Activated naive CD8-positive, alpha-beta T cell treated with anti-CD3 and anti-CD28 coated beads, Interleukin-2, amount 50 U/mL, for 24 hours (primary cell): Measurements from ENCODE around the gene AP3S1.
"Not testable (repeated sequence)": the region's sequence is repeated elsewhere in the genome, so short reads cannot be mapped to it uniquely, and the experiment has no call there.

Experiments used
- ATAC-seq: fragments of 150-1000 bp; cut with Tn5 transposase; one replicate; pipeline ENCODE4 v1.10.0; 2021
- DNase-seq: peaks from one replicate; pipeline ENCODE4 v3.0.0; 2021
- H3K27ac Mint-ChIP-seq: one replicate; pipeline ENCODE4 v1.8.0; 2021; ENCODE audit warnings: mild to moderate bottlenecking, mixed read lengths
- H3K27me3 Mint-ChIP-seq: one replicate; pipeline ENCODE4 v1.8.0; 2021; ENCODE audit warnings: mixed read lengths
- H3K36me3 Mint-ChIP-seq: one replicate; pipeline ENCODE4 v1.8.0; 2021; ENCODE audit warnings: low read depth, mixed read lengths
- H3K4me1 Mint-ChIP-seq: one replicate; pipeline ENCODE4 v1.8.0; 2021; ENCODE audit warnings: mixed read lengths
- H3K4me3 Mint-ChIP-seq: one replicate; pipeline ENCODE4 v1.8.0; 2021; ENCODE audit warnings: mild to moderate bottlenecking, moderate library complexity, mixed read lengths
- H3K9me3 Mint-ChIP-seq: one replicate; pipeline ENCODE4 v1.8.0; 2021; ENCODE audit warnings: mixed read lengths

Gene AP3S1

GRCh38 chr5:115928578-115929407, 87.1 kb downstream of the AP3S1 start:
- H3K27me3 Mint-ChIP-seq, H3K4me1 Mint-ChIP-seq, DNase-seq, H3K4me3 Mint-ChIP-seq, H3K27ac Mint-ChIP-seq, ATAC-seq, H3K36me3 Mint-ChIP-seq, H3K9me3 Mint-ChIP-seq: not testable (repeated sequence)

- not testable (repeated sequence) for H3K27me3 Mint-ChIP-seq, H3K9me3 Mint-ChIP-seq, H3K4me3 Mint-ChIP-seq, ATAC-seq, H3K4me1 Mint-ChIP-seq, DNase-seq, H3K36me3 Mint-ChIP-seq, H3K27ac Mint-ChIP-seq
Observed at GRCh38 chr5:115930171-115930570, 88.4 kb downstream of the AP3S1 start.

GRCh38 chr5:115930630-115931337, 89.0 kb downstream of the AP3S1 start:
- Mint-ChIP-seq H3K9me3 (no peaks in the 10 kb centered on the region), H3K36me3 (no peaks in the 10 kb centered on the region), H3K4me3 (no peak overlapping the region), H3K27ac (no peak overlapping the region), H3K4me1 (no peaks in the 10 kb centered on the region), H3K27me3 (no peaks in the 10 kb centered on the region)
- DNase-seq (no peak), ATAC-seq (no peak)

GRCh38 chr5:115932991-115933390, 91.3 kb downstream of the AP3S1 start:
- no peaks in the 10 kb centered on the region for H3K36me3 Mint-ChIP-seq
- no peak for ATAC-seq

GRCh38 chr5:115934388-115934974, 92.7 kb downstream of the AP3S1 start:
- no peak overlapping the region for H3K4me3 Mint-ChIP-seq
- H3K9me3 Mint-ChIP-seq, result no peaks in the 10 kb centered on the region
- no peaks in the 10 kb centered on the region for H3K36me3 Mint-ChIP-seq
- no peaks in the 10 kb centered on the region for H3K4me1 Mint-ChIP-seq
- H3K27ac Mint-ChIP-seq, result no peak overlapping the region
- DNase-seq (no peak), ATAC-seq (no peak)
- H3K27me3 Mint-ChIP-seq, result no peaks in the 10 kb centered on the region

More at GRCh38 chr5:115932991-115933390, 91.3 kb downstream of the AP3S1 start:
- Mint-ChIP-seq H3K4me1 (no peaks in the 10 kb centered on the region), H3K4me3 (no peak overlapping the region), H3K9me3 (no peaks in the 10 kb centered on the region), H3K27me3 (no peaks in the 10 kb centered on the region), H3K27ac (no peak overlapping the region)
- DNase-seq, result no peak

GRCh38 chr5:115936031-115936430, 94.3 kb downstream of the AP3S1 start:
- Mint-ChIP-seq H3K9me3 (no peaks in the 10 kb centered on the region), H3K27me3 (peaks cover 2% of the 10 kb centered on the region), H3K4me3 (no peak overlapping the region), H3K4me1 (no peaks in the 10 kb centered on the region), H3K36me3 (no peaks in the 10 kb centered on the region), H3K27ac (no peak overlapping the region)
- DNase-seq, result no peak
- ATAC-seq, result no peak

- Mint-ChIP-seq H3K36me3 (no peaks in the 10 kb centered on the region), H3K4me3 (no peak overlapping the region), H3K9me3 (no peaks in the 10 kb centered on the region), H3K27me3 (peaks cover 3% of the 10 kb centered on the region), H3K27ac (no peak overlapping the region), H3K4me1 (no peaks in the 10 kb centered on the region)
- ATAC-seq, result no peak
- no peak for DNase-seq
Observed at GRCh38 chr5:115939059-115939458, 97.3 kb downstream of the AP3S1 start.

- no peak overlapping the region for H3K27ac Mint-ChIP-seq
- no peak for ATAC-seq
Observed at GRCh38 chr5:115940080-115940810, 98.5 kb downstream of the AP3S1 start.

GRCh38 chr5:115941051-115941675, 99.4 kb downstream of the AP3S1 start:
- peaks cover 3% of the 10 kb centered on the region for H3K27me3 Mint-ChIP-seq
- H3K36me3 Mint-ChIP-seq, result no peaks in the 10 kb centered on the region
- no peaks in the 10 kb centered on the region for H3K9me3 Mint-ChIP-seq
- H3K4me3 Mint-ChIP-seq, result no peak overlapping the region
- H3K4me1 Mint-ChIP-seq, result no peaks in the 10 kb centered on the region
- H3K27ac Mint-ChIP-seq, result no peak overlapping the region
- DNase-seq, result no peak
- ATAC-seq, result no peak

More at GRCh38 chr5:115940080-115940810, 98.5 kb downstream of the AP3S1 start:
- no peak overlapping the region for H3K4me3 Mint-ChIP-seq
- H3K9me3 Mint-ChIP-seq, result no peaks in the 10 kb centered on the region
- no peaks in the 10 kb centered on the region for H3K4me1 Mint-ChIP-seq
- H3K36me3 Mint-ChIP-seq, result no peaks in the 10 kb centered on the region
- H3K27me3 Mint-ChIP-seq, result peaks cover 3% of the 10 kb centered on the region
- DNase-seq, result no peak

- Mint-ChIP-seq H3K4me3 (no peak overlapping the region), H3K9me3 (no peaks in the 10 kb centered on the region), H3K36me3 (no peaks in the 10 kb centered on the region), H3K4me1 (no peaks in the 10 kb centered on the region), H3K27ac (no peak overlapping the region), H3K27me3 (peaks cover 3% of the 10 kb centered on the region)
- DNase-seq (no peak), ATAC-seq (no peak)
Observed at GRCh38 chr5:115944501-115944900, 102.8 kb downstream of the AP3S1 start.

GRCh38 chr5:115946655-115947054, 104.9 kb downstream of the AP3S1 start:
- no peaks in the 10 kb centered on the region for H3K36me3 Mint-ChIP-seq
- H3K4me3 Mint-ChIP-seq, result no peak overlapping the region
- no peak for DNase-seq
- no peak overlapping the region for H3K27ac Mint-ChIP-seq
- no peaks in the 10 kb centered on the region for H3K4me1 Mint-ChIP-seq
- ATAC-seq, result no peak
- peaks cover 4% of the 10 kb centered on the region for H3K27me3 Mint-ChIP-seq
- H3K9me3 Mint-ChIP-seq, result no peaks in the 10 kb centered on the region

- DNase-seq (no peak), ATAC-seq (no peak)
- H3K36me3 Mint-ChIP-seq, result no peaks in the 10 kb centered on the region
- no peaks in the 10 kb centered on the region for H3K4me1 Mint-ChIP-seq
- no peak overlapping the region for H3K27ac Mint-ChIP-seq
- no peak overlapping the region for H3K4me3 Mint-ChIP-seq
- peaks cover 6% of the 10 kb centered on the region for H3K27me3 Mint-ChIP-seq
- no peaks in the 10 kb centered on the region for H3K9me3 Mint-ChIP-seq
Observed at GRCh38 chr5:115947260-115947659, 105.5 kb downstream of the AP3S1 start.

- Mint-ChIP-seq H3K4me1 (no peaks in the 10 kb centered on the region), H3K36me3 (no peaks in the 10 kb centered on the region), H3K27ac (no peak overlapping the region), H3K4me3 (no peak overlapping the region), H3K27me3 (peaks cover 11% of the 10 kb centered on the region), H3K9me3 (no peaks in the 10 kb centered on the region)
- DNase-seq (no peak), ATAC-seq (no peak)
Observed at GRCh38 chr5:115948091-115948534, 106.4 kb downstream of the AP3S1 start.

GRCh38 chr5:115949096-115949495, 107.4 kb downstream of the AP3S1 start:
- ATAC-seq (no peak), DNase-seq (no peak)
- Mint-ChIP-seq H3K27me3 (peaks cover 12% of the 10 kb centered on the region), H3K36me3 (no peaks in the 10 kb centered on the region), H3K27ac (no peak overlapping the region), H3K4me3 (no peak overlapping the region), H3K9me3 (no peaks in the 10 kb centered on the region), H3K4me1 (no peaks in the 10 kb centered on the region)
